Activated naive CD8-positive, alpha-beta T cell treated with anti-CD3 and anti-CD28 coated beads, Interleukin-2, amount 50 U/mL, for 24 hours (primary cell): ENCODE results near the gene FOXD4L1.
A peak's percentile ranks its signal among the peaks of the same experiment; 100 is the strongest.
"Not testable (repeated sequence)": the region's sequence is repeated elsewhere in the genome, so short reads cannot be mapped to it uniquely, and the experiment has no call there.

Experiments used
- ATAC-seq: fragments of 150-1000 bp; cut with Tn5 transposase; one replicate; pipeline ENCODE4 v1.10.0; 2021
- DNase-seq: peaks from one replicate; pipeline ENCODE4 v3.0.0; 2021
- H3K27ac Mint-ChIP-seq: one replicate; pipeline ENCODE4 v1.8.0; 2021; ENCODE audit warnings: mild to moderate bottlenecking, mixed read lengths
- H3K27me3 Mint-ChIP-seq: one replicate; pipeline ENCODE4 v1.8.0; 2021; ENCODE audit warnings: mixed read lengths
- H3K36me3 Mint-ChIP-seq: one replicate; pipeline ENCODE4 v1.8.0; 2021; ENCODE audit warnings: low read depth, mixed read lengths
- H3K4me1 Mint-ChIP-seq: one replicate; pipeline ENCODE4 v1.8.0; 2021; ENCODE audit warnings: mixed read lengths
- H3K4me3 Mint-ChIP-seq: one replicate; pipeline ENCODE4 v1.8.0; 2021; ENCODE audit warnings: mild to moderate bottlenecking, moderate library complexity, mixed read lengths
- H3K9me3 Mint-ChIP-seq: one replicate; pipeline ENCODE4 v1.8.0; 2021; ENCODE audit warnings: mixed read lengths

Gene FOXD4L1

DNA sequence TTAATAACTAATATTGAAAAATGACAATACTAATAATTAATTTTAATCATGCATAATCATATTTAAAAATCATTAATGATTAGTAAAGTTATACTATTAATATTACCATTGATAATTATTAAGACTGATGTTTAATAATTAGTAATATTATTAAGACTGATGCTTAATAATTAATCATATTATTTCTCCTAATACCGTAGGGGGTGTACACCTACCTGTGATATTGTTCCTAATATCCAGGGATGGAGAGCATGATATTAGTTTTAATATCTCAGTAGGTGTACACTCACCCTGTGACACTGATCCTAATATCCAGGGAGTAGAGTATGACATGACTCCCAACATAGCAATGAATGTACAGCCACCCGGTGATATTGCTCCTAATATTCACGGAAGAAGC is 12.4 kb downstream of the FOXD4L1 start:
- H3K27ac Mint-ChIP-seq, H3K9me3 Mint-ChIP-seq, DNase-seq, ATAC-seq, H3K4me1 Mint-ChIP-seq, H3K27me3 Mint-ChIP-seq, H3K4me3 Mint-ChIP-seq, H3K36me3 Mint-ChIP-seq: not testable (repeated sequence)

DNA sequence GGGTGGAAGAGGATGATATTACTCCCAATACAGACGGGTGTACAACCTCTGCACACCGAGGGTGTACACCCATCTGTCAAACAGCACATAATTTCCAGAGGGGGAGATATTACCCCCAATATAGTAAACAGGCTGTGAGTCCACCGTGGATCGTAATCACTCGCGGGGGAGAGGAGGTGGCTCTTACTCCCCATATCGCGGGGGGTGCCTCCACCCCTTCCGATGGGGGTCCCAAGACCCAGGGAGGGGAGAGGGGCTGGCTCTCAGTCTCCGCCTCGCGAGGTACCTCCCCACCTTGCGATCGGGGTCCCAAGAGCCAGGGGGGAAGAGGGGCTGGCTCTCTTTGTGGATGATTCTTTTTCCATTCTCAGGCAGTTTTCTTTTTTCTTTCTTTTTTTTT is 13.4 kb downstream of the FOXD4L1 start:
- H3K36me3 Mint-ChIP-seq, H3K9me3 Mint-ChIP-seq, H3K4me1 Mint-ChIP-seq, H3K27ac Mint-ChIP-seq, ATAC-seq, H3K4me3 Mint-ChIP-seq, DNase-seq, H3K27me3 Mint-ChIP-seq: not testable (repeated sequence)

DNA sequence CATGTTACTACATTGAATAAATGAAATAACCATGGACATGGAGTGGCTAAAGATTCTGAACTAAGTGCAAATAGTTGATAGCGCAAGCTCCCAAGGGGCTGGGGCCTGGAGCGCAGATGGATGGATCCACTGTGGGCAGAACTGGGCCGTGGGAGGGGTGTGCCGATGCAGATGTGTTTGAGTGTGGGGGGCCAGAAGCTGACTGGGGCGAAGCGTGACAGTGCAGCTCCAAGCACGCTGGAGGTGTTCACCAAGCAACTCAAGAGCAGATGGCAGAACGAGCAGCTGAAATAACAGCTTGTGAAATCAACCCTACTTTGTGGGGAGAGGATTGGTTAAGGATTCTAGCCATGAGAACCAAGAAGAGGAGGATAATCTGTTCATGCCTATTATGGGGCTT is 17.0 kb downstream of the FOXD4L1 start:
- not testable (repeated sequence) for H3K27ac Mint-ChIP-seq, ATAC-seq, H3K9me3 Mint-ChIP-seq, H3K27me3 Mint-ChIP-seq, H3K36me3 Mint-ChIP-seq, DNase-seq, H3K4me3 Mint-ChIP-seq, H3K4me1 Mint-ChIP-seq

DNA sequence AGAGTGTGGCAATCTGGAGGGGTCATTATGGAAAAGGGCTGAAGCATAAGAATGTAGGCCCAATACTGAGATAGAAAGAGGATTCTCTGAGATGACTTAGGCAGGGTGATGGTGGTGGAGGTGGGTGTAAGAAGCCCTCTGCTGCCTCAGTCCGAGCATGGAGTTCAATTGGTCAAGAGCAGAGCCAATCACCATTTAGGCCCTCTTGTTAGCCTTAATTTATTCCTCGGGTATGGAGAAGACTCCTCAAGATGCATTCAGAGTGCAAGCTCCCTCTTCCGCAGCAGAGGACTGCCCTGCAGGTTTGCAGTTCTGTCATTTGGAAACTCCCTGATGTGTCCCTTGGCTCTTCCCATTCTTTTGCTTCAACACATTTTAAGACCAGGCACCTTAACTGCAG is 17.5 kb downstream of the FOXD4L1 start:
- H3K27ac Mint-ChIP-seq, H3K9me3 Mint-ChIP-seq, ATAC-seq, H3K36me3 Mint-ChIP-seq, H3K27me3 Mint-ChIP-seq, H3K4me3 Mint-ChIP-seq, DNase-seq, H3K4me1 Mint-ChIP-seq: not testable (repeated sequence)

DNA sequence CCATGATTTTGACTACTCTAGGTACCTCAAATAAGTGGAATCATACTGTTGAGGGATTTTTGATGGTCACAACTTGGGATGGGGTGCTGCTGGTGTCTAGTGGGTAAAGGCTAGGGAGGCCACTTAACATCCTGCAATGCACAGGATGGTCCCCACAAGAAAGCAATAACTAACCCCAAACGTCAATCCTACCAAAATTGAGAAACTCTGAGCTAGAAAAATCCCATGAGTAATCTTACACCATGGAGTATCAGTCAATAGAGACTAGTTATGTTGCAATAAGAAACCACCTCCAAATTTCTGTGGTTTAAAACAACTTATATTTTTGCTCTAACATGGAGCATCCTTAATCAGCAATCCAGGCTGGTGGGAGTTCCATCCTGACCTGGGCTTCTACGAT is 18.6 kb downstream of the FOXD4L1 start:
- not testable (repeated sequence) for H3K9me3 Mint-ChIP-seq, DNase-seq, H3K4me3 Mint-ChIP-seq, ATAC-seq, H3K27me3 Mint-ChIP-seq, H3K36me3 Mint-ChIP-seq, H3K27ac Mint-ChIP-seq, H3K4me1 Mint-ChIP-seq

DNA sequence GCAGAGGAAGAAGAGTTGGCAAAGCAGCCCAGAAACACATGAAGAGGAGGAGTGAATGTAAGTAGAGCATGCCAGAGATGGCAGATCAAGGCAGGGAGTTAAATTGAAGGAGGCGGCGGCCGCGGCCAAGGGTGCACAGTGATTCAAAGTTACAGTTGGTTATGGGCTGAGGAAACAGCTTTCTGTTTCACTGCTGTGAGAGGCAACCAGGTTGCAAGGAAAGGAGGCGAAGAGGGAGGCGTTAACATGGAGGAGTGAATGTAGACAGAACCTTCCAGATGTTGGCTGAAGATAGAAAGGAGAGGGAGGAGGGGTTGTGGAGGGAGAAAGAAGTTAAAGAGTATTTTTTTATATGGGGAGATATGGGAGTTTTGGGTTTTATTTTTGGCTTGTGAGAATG is 22.4 kb downstream of the FOXD4L1 start:
- H3K4me1 Mint-ChIP-seq, ATAC-seq, H3K9me3 Mint-ChIP-seq, H3K27me3 Mint-ChIP-seq, DNase-seq, H3K27ac Mint-ChIP-seq, H3K36me3 Mint-ChIP-seq, H3K4me3 Mint-ChIP-seq: not testable (repeated sequence)

DNA sequence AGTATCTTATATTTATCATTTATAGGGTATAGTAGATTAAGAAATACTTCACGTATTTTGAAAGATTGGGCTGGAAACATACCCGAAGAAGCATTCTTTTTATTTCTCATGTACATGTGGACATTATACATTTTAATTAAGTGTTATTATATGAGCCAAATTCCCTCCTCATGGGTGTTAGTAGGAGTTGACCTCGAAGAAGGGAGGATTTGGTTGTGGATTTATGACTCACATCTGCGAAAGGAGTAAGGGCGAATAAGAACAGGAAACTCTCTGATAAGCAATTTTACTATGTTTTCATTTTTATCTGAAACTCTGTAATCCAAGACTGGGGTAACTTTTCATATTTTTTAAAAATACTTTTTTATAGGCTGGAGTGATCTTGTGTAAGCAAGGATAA is 23.0 kb downstream of the FOXD4L1 start:
- not testable (repeated sequence) for H3K4me3 Mint-ChIP-seq, DNase-seq, H3K4me1 Mint-ChIP-seq, H3K27ac Mint-ChIP-seq, H3K27me3 Mint-ChIP-seq, H3K36me3 Mint-ChIP-seq, ATAC-seq, H3K9me3 Mint-ChIP-seq

DNA sequence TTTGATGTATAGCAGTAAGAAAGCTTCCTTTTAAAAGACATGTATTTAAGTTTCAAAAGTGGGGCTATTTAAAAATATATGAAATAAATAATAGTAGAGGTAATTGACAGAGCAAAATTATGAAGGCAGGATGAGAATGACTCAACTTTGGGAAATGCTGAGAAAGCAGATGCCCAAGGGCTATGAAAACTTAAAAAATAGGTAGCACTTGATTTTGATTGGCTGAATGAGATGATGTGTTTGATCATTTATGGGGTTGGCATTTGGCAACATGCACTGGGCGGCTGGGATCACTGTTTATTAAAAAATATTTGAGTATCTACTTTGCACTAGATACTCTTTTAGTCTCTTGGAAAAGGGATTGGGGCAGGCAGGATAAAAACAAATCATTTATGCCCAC is 26.5 kb downstream of the FOXD4L1 start:
- not testable (repeated sequence) for H3K27me3 Mint-ChIP-seq, H3K36me3 Mint-ChIP-seq

DNA sequence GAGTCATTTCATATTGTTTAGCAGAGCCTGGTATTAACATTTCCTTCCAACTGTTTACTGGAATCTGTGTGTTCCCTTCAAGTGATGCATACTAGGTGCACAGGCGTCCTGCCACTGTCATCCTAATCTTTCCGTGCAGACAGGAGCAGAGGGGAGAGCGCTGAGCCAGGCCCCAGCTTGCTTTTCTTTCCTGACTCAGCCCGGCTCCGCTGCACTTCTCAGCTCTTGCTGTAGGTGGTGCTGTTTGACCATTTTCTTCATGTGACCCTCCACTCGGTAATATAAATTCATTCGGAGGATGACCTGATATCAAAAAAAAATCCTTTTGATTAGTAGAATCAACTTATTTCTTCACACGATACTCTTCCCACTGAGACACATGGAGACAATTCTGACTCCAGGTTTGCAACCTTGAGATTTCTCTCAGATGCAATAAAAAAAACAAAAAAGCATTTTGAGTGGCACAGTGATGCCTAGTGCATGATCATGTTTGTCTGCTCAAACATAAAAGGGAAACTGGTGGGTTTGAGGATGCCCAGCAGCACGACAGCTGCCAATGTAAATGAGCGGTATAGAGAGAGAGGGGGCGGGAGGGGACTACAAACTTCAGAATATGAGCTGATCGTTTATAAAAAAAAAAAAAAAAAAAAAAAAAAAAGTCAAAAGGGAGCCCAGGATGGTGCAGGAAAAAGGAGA is 29.0 kb downstream of the FOXD4L1 start:
- not testable (repeated sequence) for DNase-seq, H3K4me3 Mint-ChIP-seq, H3K27ac Mint-ChIP-seq, H3K9me3 Mint-ChIP-seq, H3K36me3 Mint-ChIP-seq, H3K27me3 Mint-ChIP-seq, H3K4me1 Mint-ChIP-seq
- ATAC-seq: peak; percentile 71

More for the DNA sequence above, 26.5 kb downstream of the FOXD4L1 start:
- H3K9me3 Mint-ChIP-seq, H3K27ac Mint-ChIP-seq, H3K4me1 Mint-ChIP-seq, ATAC-seq, DNase-seq, H3K4me3 Mint-ChIP-seq: not testable (repeated sequence)

DNA sequence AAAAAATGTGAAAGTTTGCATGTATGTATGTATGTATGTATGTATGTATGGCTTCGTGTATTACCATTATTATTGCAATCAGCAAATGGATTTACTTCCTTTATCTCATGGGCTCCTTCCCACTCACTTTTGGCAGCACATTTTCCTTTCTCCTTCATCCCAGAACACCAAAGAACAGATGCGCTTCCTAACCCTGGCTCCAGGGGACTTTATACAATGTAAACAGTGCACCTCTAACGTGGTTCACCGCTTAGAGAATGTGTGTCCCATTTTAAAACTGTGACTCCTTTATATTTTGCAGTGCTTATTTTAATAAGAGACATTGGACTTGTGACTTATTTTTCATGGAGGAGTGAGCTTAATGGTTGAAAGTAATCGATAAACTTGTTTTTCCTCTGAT is 29.7 kb downstream of the FOXD4L1 start:
- H3K4me1 Mint-ChIP-seq, H3K36me3 Mint-ChIP-seq, DNase-seq, H3K9me3 Mint-ChIP-seq, H3K27ac Mint-ChIP-seq, H3K27me3 Mint-ChIP-seq, ATAC-seq, H3K4me3 Mint-ChIP-seq: not testable (repeated sequence)

DNA sequence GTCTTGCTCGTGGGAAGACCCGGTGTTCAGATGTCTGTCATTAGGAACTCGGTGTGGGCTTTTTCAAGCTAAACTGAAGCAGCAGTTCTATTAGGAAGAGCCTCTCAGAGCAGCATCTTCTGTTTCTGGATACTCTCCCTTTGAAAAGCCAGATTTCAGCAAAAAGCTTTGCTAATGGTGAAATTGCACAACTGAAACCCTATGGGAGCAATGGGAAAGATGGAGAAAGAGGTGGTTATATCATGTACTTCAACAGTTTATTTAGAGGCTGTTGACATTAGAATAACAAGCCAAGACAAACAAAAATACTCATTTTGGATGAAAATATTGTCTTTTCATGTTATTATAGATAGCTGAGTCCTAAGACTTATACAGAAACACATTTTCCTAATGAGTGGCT is 30.4 kb downstream of the FOXD4L1 start:
- not testable (repeated sequence) for H3K36me3 Mint-ChIP-seq, H3K9me3 Mint-ChIP-seq, H3K27me3 Mint-ChIP-seq, H3K4me1 Mint-ChIP-seq, ATAC-seq, H3K4me3 Mint-ChIP-seq, DNase-seq, H3K27ac Mint-ChIP-seq

DNA sequence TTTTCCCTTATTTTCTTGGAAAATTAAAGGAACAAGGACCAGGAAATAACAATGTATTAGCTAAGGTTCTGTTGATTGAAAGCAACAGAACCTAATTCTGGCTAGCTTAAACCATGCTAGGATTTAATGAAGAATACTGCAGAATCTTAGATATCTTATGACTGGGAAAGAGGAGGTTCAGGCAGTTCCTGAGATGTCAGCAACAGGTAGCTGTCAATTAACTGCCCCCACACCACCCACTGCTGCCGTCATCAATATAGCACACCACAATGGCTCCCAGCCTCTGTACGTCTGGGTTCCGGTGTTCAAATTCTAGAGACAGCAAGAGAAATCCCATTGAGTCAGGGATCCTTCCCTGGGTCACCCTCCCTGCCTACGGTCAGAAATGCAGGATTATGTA is 34.5 kb downstream of the FOXD4L1 start:
- not testable (repeated sequence) for H3K9me3 Mint-ChIP-seq, H3K4me1 Mint-ChIP-seq

DNA sequence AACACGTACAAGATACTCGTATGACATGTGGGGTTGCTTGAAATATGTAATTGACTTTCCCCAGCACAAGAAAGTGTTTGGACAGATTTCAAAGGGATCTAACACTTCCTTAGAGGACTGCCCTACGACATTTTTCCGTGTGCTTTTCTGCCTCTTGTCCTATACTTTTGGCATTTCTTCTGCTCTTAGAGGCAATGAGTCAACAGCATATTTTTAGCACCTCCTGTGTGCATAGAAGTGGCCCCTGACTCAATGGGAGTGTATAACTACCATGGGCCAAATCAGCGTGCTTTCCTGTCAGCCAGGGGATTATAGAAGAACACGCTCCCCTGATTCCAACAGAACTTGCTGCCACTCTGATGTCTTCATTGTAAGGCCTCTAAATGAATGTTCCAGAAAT is 38.1 kb downstream of the FOXD4L1 start:
- H3K4me3 Mint-ChIP-seq, ATAC-seq, H3K27me3 Mint-ChIP-seq, H3K36me3 Mint-ChIP-seq, DNase-seq, H3K9me3 Mint-ChIP-seq, H3K27ac Mint-ChIP-seq, H3K4me1 Mint-ChIP-seq: not testable (repeated sequence)

More for the DNA sequence above, 34.5 kb downstream of the FOXD4L1 start:
- DNase-seq, H3K27me3 Mint-ChIP-seq, ATAC-seq, H3K4me3 Mint-ChIP-seq, H3K27ac Mint-ChIP-seq, H3K36me3 Mint-ChIP-seq: not testable (repeated sequence)

DNA sequence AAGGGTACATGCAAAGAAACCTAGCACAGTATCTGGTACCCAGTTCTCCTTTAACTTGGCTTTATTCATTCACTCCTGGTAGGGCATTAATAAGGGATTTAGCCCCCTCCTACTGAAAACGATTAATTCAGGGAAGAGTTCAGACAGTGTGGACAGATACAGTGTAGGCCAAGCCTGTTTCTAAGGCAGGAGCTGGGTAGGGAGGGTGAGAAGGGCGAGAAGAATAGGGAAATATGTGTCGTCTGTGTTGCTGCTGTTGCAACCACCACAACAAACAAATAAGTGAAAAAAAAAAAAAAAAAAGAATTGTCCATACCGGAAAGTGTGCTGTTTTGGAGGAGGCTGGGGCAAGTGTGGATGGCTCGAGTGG is 42.4 kb downstream of the FOXD4L1 start:
- H3K9me3 Mint-ChIP-seq, H3K4me1 Mint-ChIP-seq, H3K36me3 Mint-ChIP-seq, ATAC-seq, H3K27ac Mint-ChIP-seq, DNase-seq: not testable (repeated sequence)
- Mint-ChIP-seq H3K27me3 (peaks cover 10% of the 10 kb centered on the region), H3K4me3 (peak overlapping the region; percentile 65)

DNA sequence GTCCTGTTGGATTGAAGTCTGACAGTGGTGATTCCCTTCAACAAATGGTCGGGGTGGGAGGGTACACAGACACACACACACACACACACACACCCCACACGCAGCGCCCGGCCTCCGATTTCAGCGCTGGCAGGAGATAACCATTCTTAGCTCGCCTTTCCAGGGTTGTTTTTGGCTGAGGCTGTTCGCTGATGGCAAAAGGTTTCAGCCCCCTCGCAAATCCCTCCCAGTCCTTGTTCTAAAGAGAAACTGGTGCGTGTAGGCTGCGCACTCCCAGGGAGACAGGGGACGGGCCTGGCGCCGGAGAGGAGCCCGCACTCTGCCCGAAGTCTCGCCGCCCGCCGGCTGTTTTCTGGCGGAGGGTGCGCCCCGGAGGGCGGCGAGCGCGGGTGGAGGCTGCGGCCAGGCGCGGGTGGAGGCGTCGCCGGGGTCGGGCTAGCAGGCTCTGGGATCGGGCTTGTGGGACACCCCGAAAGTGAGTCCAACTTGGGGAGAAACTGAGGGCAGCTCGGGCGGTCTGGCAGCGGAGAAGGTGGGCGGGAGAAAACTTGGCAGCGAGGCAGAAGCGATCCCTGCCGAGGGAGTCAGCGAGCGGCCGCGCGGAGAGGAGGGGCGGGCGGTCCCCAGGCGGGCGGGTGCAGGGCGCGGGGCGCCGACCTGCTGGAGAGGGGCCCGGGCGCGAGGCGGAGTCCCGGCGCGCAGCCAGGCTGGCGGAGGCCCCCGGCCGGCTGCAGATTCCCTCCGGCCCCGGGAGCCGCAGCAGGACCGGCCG is 42.9 kb downstream of the FOXD4L1 start:
- H3K27ac Mint-ChIP-seq, H3K4me1 Mint-ChIP-seq: not testable (repeated sequence)
- peak; percentile 23 for DNase-seq

More for the DNA sequence above, 42.9 kb downstream of the FOXD4L1 start:
- not testable (repeated sequence) for H3K9me3 Mint-ChIP-seq, H3K36me3 Mint-ChIP-seq
- peak overlapping the region; percentile 65 for H3K4me3 Mint-ChIP-seq
- peak; percentile 67 for ATAC-seq
- peaks cover 10% of the 10 kb centered on the region for H3K27me3 Mint-ChIP-seq
